ENCODE data around the gene EFCAB6. TPM values are rescaled to one million over a fixed set of nuclear protein-coding genes. Genes with fewer than 3 reads are reported as not detected.

EFCAB6 gene
- total RNA-seq, 6 experiments from 2014 or later, result 0.29 to 1.5 (median 0.93) TPM

- no peaks in the 10 kb centered on the region for H3K9me3 ChIP-seq
- H3K27me3 ChIP-seq, result no peaks in the 10 kb centered on the region
- no peaks in the 10 kb centered on the region for H3K4me1 ChIP-seq
- no peak overlapping the region for H3K27ac ChIP-seq
- no peaks in the 10 kb centered on the region for H3K36me3 ChIP-seq
- WGBS (ENCODE audit: insufficient coverage, low coverage, low lambda C conversion rate, missing lambda C conversion rate), result 83% methylated on average over 9 of the region's 9 CpGs
- DNase-seq (no peak), ATAC-seq (no peak)
- intact Hi-C loops (cut with DNase I), result no loop called here
- no peak overlapping the region for H3K4me3 ChIP-seq
- TF ChIP-seq, protein P1, sequence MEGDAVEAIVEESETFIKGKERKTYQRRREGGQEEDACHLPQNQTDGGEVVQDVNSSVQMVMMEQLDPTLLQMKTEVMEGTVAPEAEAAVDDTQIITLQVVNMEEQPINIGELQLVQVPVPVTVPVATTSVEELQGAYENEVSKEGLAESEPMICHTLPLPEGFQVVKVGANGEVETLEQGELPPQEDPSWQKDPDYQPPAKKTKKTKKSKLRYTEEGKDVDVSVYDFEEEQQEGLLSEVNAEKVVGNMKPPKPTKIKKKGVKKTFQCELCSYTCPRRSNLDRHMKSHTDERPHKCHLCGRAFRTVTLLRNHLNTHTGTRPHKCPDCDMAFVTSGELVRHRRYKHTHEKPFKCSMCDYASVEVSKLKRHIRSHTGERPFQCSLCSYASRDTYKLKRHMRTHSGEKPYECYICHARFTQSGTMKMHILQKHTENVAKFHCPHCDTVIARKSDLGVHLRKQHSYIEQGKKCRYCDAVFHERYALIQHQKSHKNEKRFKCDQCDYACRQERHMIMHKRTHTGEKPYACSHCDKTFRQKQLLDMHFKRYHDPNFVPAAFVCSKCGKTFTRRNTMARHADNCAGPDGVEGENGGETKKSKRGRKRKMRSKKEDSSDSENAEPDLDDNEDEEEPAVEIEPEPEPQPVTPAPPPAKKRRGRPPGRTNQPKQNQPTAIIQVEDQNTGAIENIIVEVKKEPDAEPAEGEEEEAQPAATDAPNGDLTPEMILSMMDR (IDR thresholded peaks at IDR 0.05), result no peak
- TF ChIP-seq POLR2A (IDR thresholded peaks at IDR 0.05), result no peak
Measured at GRCh38 chr22:43734370-43735150, 77.5 kb downstream of the EFCAB6 start.

GRCh38 chr22:43733138-43733537 lies 79.0 kb downstream of the EFCAB6 start:
- H3K4me3 ChIP-seq, result no peak overlapping the region
- intact Hi-C loops (cut with DNase I), result no loop called here
- H3K9me3 ChIP-seq, result no peaks in the 10 kb centered on the region
- no peak for ATAC-seq
- no peaks in the 10 kb centered on the region for H3K36me3 ChIP-seq
- no peak for DNase-seq
- 86% methylated on average over 2 of the region's 2 CpGs for WGBS (ENCODE audit: insufficient coverage, low coverage, low lambda C conversion rate, missing lambda C conversion rate)
- H3K27me3 ChIP-seq, result no peaks in the 10 kb centered on the region
- H3K27ac ChIP-seq, result no peak overlapping the region
- H3K4me1 ChIP-seq, result no peaks in the 10 kb centered on the region
- TF ChIP-seq, protein P1 (IDR thresholded peaks at IDR 0.05), result no peak
- TF ChIP-seq POLR2A (IDR thresholded peaks at IDR 0.05), result no peak

DNA sequence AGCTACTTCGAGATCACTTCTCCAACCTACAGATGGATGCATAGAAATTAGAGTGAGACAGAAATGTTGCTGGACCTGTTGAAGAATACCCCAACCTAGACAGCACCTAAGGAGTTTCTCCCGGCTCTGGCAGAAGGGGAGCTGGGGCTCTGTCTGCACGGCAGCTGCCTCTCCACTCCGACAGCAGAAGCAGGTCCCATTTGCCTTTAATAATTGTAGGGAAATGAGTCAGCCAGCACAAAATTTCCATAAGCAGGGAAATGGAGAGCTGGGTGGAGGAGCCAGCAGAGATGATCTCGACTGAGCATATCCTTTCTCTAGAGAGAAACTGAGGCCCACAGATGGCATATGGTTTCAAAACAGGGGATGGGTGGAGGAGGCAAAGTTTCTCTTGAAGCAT lies 80.1 kb downstream of the EFCAB6 start:
- Histone ChIP-seq H3K4me1 (no peaks in the 10 kb centered on the region), H3K27ac (no peak overlapping the region), H3K9me3 (no peaks in the 10 kb centered on the region), H3K36me3 (no peaks in the 10 kb centered on the region), H3K27me3 (no peaks in the 10 kb centered on the region), H3K4me3 (no peak overlapping the region)
- intact Hi-C loops (cut with DNase I), result no loop called here
- ATAC-seq (no peak), DNase-seq (no peak)
- WGBS (ENCODE audit: insufficient coverage, low coverage, low lambda C conversion rate, missing lambda C conversion rate), result 54% methylated on average over 5 of the region's 5 CpGs
- no peak for TF ChIP-seq POLR2A (IDR thresholded peaks at IDR 0.05)
- TF ChIP-seq, protein P1 (IDR thresholded peaks at IDR 0.05), result no peak

GRCh38 chr22:43726964-43727543 lies 85.1 kb downstream of the EFCAB6 start:
- intact Hi-C loops (cut with DNase I), result no loop called here
- no peaks in the 10 kb centered on the region for H3K36me3 ChIP-seq
- no peaks in the 10 kb centered on the region for H3K9me3 ChIP-seq
- DNase-seq, result no peak
- H3K4me1 ChIP-seq, result no peaks in the 10 kb centered on the region
- no peaks in the 10 kb centered on the region for H3K27me3 ChIP-seq
- H3K4me3 ChIP-seq, result no peak overlapping the region
- 75% methylated on average over 1 of the region's 1 CpG for WGBS (ENCODE audit: insufficient coverage, low coverage, low lambda C conversion rate, missing lambda C conversion rate)
- no peak overlapping the region for H3K27ac ChIP-seq
- TF ChIP-seq, protein P1 (IDR thresholded peaks at IDR 0.05), result no peak
- TF ChIP-seq POLR2A (IDR thresholded peaks at IDR 0.05), result no peak
- no peak for ATAC-seq

All from right lobe of liver (tissue), 6 donors.